GM15510 (cell line): ENCODE measurements around the gene OR8H2.

ENCODE experiments used
- POLR2A ChIP-seq: IDR thresholded peaks from 3 replicates; pipeline ENCODE4 v1.6.1; 2011; ENCODE audit warnings: borderline replicate concordance; ENCODE audit not compliant: insufficient read length; ENCODE audit errors: extremely low read depth

The OR8H2 gene

GRCh38 chr11:56103210-56103737 is at the start of gene OR8H2:
Gene OR8H2 (plus strand): TSS chr11:56103687. CDS start chr11:56105043, 1,356 bp downstream.
- no peak for TF ChIP-seq POLR2A

- TF ChIP-seq POLR2A, result no peak
Measured at GRCh38 chr11:56066980-56067379, 36.5 kb upstream of the OR8H2 start.

GRCh38 chr11:56089697-56090096 is 13.8 kb upstream of the OR8H2 start:
- TF ChIP-seq POLR2A, result no peak

GRCh38 chr11:56093008-56093407 is 10.5 kb upstream of the OR8H2 start, which contains the start of gene OR8I2:
Gene OR8I2 (plus strand): TSS chr11:56093308. CDS start chr11:56093308, 0 bp downstream.
- TF ChIP-seq POLR2A, result no peak

- no peak for TF ChIP-seq POLR2A
Measured at GRCh38 chr11:56122073-56122472, 18.6 kb downstream of the OR8H2 start, which contains the start of gene OR8H3. Gene OR8H3 (plus strand): TSS chr11:56122373. CDS start chr11:56122373, 0 bp downstream.

GRCh38 chr11:56140151-56140661 is 36.7 kb downstream of the OR8H2 start, which contains the start of gene OR8J3:
Gene OR8J3 (minus strand): TSS chr11:56140201. CDS start chr11:56137718, 2,483 bp downstream.
- no peak for TF ChIP-seq POLR2A

GRCh38 chr11:56151376-56151775 is 47.9 kb downstream of the OR8H2 start:
- no peak for TF ChIP-seq POLR2A

GRCh38 chr11:56152333-56152732 is 48.8 kb downstream of the OR8H2 start:
- no peak for TF ChIP-seq POLR2A
